GM19238 (cell line): ENCODE data around the gene PRDM16.

Source experiments
- DNase-seq: peaks from one replicate; pipeline ENCODE4 v3.0.0; 2011; ENCODE audit warnings: low spot score; ENCODE audit not compliant: insufficient read length

PRDM16 gene

DNA sequence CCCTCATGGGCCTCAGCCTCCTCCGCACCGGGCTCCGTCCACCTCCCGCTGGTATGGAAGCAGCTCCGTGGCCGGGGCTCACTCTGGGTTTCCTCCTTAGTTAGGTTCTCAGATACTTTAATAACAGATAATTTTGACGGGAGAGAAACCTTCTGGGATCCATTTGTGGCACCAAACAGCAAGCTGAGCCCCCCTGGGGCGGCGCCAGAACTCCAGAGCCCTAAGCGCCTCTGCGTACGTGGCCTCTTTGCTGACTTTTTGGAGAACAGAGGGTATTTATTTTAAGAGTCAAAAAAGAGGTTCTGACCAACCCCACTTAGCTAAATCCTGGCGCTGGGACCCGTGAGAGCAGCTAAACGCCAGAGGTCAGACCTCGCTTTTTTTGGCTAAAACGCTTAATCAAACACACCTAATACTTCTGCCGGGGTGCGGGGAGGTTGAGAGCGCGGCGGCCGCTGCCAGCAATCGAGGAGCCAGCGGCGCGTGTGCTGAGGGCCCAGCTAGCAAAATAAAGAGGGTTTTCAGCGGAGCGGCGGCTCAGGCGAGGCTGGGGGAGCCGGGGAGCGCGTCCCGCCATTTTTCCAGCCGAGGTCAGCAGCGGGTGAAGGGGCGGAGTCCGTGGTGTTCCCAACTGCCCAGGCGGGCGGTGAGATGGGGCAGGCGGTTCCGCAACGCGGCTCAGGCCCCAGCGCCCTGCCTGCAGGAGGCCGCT is 171.7 kb downstream of the PRDM16 start:
- no peak for DNase-seq

DNA sequence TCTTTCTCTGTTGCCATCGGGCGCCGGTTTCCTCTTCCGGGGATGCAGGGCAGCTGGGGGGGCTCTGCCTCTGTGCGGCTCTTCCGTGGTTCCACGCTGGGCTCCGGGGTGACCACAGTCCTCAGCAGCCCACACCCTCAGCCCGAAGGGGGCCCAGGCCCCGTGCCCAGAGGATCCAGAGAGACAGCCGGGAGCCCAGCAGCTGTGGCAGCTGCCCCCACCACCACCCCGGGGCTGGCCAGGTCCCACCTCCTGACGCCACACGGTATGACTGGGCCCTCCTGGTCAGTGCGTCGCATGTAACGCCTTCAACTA is 172.2 kb downstream of the PRDM16 start:
- no peak for DNase-seq

DNA sequence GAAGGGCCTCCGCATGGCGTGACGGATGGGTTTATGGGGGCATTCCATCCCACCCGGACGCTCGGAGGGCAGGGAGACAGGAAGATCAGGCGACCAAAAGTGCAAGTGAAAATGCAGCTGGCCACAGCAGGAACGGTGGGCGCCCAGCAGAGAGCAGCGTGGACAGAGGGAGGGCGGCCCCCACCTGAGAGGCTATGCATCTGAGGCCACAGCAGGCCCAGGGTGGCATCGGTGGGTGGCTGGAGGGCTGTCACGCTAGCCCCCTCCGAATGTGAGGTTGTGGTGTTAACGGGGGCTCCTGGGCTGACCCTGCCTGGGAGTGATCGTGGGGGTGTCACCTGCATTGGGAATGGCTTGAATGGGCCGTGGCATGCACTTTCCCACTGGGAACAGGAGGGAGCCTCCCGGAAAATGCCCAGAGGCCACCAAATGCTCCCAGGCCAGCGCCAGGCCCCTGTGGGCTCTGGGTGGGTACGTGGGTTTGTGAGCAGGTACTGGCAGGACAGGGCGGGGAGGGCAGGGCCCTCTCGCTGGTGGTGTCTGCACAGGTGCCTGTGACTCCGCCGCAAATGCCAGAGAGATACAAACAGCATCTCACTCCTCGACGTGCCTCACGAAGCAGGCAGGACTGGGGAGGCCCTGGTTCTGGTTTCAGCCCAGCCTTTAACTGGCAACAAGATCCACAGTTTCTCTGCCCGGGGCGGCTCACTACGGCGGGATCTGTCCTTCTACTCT is 172.8 kb downstream of the PRDM16 start:
- DNase-seq = no peak

DNA sequence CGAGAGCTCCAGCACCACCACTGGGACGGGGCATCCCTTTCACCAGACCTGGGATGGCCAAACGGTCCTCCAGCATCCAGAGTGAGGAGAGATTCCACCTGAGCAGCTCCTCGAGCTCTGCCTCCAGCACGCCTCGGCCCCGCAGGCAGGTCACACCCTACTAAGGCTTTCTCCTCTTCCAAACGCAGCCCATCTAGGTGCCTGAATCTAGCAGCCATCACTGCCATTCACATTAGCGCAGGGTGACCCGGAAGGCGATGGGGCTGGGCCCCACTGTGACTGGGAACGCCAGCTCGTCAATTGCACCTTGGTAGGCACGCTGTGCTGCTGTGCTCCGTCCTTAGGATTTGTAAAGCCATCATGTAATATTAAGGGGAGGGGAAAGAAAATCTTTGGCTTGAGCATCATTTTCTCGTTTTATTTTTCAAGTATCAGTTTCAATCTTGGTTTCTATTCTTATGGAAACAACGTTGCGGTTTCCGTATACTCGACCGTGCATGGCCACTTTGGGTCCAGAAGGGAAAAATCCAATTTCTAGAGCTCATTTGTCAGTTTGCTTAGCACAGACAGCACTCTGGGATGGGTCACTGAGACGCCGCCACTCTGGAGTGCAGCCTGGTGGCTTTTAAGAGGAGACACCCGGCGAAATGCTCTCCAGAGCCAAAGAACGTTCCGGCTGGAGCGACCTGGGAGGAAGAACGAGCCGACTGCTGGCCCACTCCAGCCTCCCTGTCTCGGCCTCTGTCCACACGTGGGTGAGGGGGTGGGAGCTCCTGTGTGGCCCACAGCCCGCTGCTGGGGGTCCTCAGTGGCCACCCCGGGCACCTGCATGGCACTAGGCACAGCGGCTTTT is 173.6 kb downstream of the PRDM16 start:
- no peak for DNase-seq

DNA sequence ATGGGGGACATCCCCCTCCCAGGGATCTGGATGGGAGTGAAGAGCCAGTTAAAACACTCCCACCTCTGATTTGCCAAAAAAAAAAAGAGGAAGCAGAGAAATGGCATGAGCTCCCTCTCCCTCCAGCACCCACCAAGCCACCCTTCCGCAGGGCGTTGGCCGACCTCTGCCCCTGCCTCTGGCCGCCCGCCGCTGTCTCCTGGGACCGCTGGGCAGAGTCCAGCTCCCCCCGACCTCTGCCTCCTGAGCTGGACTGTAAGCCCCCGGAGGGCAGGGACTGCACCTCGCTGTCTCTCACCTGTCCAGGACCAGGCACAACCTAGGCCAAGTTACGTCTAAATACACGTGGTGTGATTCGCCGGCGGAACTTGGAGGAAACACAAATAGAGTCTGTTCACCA is 174.3 kb downstream of the PRDM16 start:
- no peak for DNase-seq

DNA sequence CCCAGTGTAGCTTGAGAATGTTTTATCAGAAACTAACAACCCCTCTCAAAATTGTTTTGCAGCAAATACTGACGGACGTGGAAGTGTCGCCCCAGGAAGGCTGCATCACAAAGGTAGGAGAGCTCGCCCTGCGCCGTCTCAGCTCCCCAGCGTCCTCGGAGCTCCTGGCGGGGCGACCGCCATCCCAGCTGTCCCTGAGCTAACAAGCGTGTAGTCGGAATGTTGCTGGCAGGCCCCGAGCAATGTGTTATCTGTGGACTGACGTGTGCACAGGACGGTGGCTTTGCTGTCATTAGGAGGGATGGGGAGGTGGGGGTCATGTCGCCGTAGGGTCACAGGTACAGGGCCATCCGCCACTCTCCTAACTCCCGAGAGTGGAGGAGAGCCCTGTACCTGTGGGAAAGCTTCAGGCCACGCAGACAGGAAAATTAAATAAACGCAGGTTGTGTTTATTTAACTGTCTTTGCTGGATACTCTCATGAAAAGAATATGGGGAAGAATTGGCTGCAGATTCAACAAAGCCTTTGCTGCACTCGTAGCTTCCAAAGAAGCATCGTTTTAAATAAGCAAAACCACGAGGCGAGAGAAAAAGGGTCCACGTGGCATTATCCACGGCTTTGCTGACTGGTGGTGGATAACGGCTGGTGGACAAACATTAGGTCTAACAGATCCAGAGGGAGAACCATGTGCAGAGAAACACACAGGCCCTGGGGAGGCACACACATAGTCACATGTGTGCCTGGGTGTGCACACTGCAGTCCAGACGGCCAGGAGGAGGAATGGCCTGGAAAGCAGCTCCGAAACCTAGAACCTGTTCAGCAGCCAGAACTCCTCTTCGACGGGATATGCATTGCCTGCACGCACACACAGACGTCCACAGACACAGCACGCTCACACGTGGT is 175.3 kb downstream of the PRDM16 start:
- DNase-seq = no peak

DNA sequence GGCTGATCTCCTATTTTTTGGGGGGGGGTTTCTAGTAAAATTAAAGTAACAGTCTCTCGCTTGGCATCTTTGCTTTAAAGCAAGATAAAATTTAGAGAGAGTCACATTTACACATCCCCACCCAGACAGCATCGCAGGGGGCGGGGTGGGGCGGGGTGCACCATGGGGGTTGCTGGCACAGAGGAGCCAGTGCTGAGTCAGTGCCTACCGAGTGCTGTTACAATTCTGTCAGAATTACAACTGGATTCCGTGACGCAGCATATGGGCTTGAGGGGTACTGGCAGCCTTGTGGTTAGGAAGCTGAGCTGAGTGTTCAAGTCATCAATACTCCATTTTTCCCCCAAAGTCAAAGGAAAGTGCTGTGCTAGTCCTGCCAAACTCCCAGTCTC is 175.9 kb downstream of the PRDM16 start:
- DNase-seq = no peak

DNA sequence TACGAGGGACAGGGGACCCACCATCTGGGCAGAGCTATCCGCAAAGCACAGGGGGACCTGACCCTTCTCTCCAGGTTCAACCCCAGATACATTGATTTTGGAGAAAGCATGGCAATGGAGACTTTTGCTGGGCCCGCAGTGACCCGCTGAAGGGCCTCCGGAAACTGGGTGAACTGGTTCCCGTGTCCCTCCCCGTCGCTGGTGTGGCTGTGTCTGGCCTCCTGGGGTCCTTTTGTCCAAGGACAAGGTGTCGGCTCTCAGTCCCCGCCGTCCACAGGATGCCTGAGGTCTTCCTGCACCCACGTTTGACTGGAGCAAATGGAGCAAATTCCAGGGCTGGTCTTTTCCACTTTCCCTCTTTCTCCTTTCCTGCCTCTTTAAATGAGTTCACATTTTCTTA is 176.3 kb downstream of the PRDM16 start:
- no peak for DNase-seq

DNA sequence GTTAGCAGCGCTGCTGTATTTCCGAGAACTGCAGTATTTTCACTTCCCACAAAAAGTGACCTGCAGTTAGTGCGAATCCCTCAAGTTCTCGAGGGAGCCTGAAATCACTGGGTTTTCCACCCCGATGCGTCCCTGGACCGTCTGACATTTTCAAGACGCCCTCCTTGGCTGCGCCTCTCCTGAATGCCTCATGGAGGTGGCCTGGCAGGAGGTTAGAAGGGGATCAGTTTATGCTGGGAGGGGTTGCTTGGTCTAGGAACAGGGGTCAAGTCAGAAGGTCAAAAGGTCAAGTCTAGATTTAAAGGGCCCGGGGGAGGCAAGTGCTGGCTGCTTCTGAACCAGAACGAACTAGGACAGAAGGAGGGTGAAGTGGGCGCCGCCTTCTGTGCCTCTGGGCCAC is 176.8 kb downstream of the PRDM16 start:
- no peak for DNase-seq

DNA sequence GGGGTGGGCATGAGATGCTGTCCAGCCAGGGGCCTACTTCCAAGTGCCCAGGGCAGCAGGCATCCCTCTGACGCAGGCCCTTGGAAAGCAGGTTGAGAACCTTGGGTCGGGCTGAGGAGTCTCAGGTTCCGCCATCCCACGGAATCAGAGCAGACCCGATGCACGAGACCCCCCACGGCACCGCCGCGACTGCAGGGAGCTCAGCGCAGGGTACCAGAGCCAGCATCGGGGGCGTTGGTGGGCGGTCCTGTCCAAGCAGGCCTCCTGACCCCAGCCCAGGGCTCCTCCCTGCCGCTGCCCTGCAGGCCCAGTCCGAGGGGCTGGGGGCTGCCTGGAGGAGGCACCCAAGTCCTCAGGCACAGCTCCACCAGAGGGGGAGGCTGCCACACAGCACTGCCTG is 177.2 kb downstream of the PRDM16 start:
- no peak for DNase-seq

DNA sequence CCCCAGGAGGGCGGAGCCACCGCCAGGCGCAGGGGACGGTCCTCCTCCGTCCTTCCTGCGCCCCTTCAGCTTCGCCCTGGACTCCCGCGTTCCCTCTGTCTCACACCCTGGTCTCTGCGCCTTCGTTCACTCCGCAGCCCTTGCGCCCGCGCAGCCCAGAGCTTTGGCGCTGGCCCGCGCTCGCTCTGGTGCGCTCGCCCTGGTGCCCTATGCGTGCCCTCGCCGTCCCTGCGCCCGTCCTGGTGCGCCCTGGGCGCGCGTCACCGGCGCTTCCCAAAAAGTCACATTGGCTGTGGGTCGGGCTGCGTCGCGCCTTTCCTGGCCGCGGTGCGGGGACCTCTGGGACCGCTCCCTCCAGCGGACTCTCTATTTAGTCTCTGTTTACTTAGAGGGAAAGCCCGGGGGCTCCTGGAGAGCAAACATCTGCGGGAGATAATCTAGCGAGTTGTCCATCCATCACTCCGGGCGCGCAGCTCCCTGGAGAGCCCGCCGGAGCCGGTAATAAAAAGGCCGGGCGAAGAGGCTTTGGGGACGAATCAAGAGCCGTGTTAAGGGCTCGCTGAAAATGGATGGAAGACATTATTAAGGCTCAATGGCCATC is 178.6 kb downstream of the PRDM16 start:
- DNase-seq = no peak

DNA sequence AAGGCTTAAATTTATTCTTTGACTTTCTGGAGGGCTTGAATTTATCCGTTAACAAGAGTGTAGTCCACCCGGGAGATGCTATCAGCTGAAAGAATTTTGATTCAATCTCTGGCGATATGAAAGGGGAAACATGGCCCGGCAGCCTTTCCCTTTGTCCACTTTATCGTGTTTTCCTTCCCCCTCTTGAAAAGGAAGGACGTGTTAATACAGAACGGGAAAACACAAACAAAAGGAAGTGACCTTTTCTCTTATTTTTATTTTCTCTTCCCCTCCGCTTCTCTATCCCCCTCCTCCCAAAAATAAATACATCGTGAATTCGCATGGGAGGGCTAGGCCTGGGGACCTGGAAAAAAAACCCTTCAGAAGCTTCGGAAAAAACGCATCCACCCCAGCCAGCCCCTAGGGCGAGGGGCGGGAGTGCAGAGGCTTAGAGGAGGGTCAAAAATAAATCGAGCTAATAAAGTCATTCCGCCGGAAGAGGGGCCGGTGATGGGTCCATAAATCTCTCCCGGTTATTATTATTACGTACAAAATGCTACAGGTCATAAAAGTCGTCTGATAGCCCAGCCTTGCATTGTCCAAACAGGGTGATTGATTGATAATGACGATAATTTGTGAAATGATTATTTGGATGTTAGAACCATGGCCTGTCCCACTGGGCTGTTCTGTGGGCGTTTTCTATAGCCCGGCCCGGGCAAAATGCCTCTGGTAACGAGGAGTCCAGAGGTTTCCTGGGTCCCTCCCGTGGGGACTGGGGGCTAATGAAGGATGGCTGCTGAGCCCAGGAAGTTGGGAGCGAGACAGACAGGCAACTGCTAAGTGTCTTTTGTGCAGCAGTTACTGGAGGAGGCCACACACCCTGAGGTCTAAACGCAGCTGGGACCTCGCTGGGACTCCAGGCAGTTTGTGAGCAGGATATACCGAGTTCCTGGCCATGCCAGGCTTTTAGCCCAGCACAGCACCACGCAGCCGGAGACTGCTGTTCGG is 179.4 kb downstream of the PRDM16 start:
- no peak for DNase-seq

DNA sequence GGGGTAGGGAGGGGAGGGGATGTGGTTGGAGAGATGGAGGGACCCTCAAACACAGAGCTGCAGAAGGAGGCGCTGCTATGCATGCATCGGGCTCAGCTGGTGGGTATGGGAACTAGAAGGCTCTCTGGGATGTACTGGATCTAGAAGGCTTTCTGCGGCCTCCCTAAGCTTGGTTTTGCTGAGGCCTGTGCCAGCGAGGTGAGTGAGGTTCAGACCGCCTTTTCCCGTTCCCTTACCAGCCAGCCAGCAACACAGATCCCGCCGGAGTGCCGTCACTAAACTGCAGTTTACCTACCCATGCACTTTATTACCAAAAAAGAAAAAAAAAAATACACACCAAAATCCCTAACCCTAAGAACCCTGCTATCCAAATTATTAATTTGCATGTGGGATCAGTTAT is 180.2 kb downstream of the PRDM16 start:
- no peak for DNase-seq

DNA sequence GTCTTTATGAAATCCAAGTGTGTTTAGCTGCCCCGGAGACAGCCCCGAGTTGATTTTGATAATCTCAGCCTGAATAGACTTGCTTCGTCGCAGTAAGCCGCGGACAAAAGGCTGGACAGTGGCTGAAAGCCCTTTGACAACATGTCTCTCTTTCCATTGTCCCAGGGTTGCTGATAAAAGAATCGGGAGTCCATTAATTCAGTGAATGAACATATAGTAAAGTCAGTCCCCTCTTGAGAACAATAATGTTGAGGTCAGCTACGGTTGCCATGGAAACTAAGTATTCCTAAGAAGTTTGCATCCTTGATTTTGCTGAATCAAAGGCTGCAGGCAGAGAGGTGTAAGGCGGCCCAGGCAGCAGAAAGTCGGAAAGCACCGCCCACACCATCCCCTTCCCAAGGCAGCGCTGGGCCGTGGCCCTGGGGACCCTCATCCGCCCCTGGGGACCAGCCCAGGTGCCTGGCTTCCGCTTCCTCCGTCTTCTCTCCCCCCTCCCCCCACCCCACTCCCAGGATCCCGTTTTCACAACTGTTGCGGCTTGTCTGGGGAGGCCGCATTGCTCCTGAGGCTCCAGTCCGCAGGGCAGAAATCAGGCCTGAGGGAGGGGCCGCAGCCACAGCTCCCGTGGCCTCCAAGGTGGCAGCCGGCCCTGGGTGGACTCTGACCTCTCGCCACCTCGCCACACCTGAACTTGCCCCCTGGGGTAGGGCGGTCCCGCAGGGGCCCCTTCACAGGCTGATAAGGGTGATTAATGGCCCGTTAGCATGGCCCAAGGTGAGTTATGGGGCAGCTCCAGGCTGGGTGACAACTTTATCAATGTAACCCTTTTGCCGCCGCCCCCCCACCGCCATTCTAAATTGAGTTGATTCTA is 180.9 kb downstream of the PRDM16 start:
- DNase-seq = no peak

DNA sequence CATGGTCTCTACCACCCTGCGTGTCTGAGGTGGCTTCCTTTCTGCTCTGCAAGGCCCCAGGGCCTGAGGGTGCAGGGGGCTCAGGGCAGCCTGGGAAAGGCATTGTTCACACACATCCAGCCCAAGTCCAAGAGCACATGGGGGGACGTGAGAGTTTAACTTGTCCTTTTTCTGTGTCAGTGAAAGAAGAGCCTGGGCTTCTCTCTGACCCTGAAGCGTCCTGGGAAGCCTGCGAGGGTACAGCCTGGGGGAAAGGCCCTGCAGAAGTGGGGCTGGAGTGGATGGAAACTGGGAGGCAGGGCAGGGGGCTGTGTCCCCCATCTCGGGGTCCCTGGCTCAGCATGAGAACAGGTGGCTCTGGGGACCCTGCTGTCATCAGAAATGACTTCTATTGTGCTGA is 181.6 kb downstream of the PRDM16 start:
- no peak for DNase-seq

DNA sequence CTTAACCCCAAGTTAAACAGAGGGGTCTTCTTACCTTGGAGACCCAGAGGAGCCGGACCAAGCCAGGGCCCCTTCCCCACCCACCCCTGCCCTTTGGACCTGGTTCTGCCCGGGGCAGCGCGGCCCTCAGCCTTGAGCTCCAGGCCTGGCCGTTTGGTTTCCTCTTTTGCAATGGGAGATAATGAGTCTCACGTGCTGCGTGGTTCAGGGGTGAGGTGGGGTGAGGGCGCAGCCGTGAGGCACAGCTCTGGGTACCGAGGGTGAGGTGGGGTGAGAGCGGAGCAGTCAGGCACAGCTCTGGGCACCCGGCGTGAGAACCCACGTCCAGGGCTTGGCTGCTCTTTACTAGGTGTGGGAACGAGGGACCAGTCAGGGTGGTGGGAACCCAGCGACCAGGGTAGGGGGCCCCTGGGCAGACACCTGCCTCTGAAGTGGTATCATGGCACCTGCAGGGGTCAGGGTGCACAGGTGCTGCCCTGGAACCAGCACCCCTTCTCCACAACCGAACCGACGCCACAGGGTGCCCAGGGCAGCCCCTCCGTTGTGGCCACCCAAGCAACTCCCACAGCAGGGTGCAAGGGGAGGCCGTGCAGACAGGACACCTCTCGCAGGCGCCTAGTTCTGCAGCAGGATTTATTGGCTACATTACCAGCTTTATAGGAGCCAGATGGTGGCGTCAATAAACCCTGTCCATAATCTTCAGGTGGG is 182.2 kb downstream of the PRDM16 start:
- DNase-seq = no peak

DNA sequence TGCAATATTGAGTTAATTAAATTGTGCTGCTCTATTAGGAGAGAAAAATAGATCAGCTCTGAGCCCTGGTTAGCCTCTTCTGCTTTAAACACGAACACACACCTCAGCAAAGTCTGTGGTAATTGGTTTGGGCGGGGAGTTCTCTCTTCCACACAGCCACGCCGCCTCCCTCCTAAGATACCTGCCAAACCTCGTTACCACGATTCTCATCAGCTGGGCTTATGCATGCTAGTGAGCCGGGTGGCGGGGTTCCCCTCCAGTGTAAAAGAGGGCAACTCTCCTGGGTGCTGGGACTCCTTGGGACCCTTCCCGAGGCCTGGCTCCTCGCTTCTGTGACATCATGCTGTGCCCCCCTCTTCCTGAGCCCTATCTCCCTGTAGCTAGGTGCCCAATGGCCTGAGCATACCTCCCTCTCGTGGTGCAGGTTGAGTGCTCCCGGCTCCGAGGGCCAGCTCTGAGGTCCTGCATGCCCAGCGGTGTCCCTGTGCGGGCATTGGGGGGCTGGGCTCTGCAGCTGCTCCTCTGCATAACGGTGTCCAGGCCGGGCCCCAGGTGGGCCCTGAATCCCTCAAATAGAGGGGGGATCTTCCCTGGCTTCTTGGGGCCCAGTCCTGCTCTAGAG is 182.9 kb downstream of the PRDM16 start:
- no peak for DNase-seq

DNA sequence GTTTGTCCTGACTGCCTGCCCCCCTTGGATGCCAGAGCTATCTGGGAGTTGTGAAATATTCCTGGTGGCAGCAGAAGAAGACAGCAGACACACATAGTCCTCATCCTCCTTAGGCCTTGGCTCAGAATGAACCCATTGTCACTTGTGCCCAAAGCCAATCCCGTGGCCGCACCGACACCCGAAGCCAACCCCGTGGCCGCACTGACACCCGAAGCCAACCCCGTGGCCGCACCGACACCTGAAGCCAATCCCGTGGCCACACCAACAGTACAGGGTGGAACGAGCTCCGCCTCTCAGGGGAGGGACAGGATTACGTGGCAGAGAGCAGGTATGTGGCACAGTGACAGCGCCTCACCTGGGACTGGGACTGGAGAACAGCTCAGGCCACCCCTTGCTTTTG is 186.7 kb downstream of the PRDM16 start:
- DNase-seq = no peak
